CD14-positive monocyte (primary cell): ENCODE measurements around the gene CPA1. TPM values are rescaled to one million over a fixed set of nuclear protein-coding genes. Genes with fewer than 3 reads are reported as not detected.

Experiments
- DNase-seq, 3 donors: peaks; one replicate each; pipeline ENCODE4 v3.0.0-alpha.2; 2011 to 2022
- H2AFZ ChIP-seq: 2 replicates; pipeline ENCODE4 v1.6.0; 2012; ENCODE audit warnings: mild to moderate bottlenecking, low read depth, low read length, inconsistent platforms; ENCODE audit not compliant: insufficient read depth, poor library complexity, severe bottlenecking
- H3K27ac ChIP-seq, 2 donors: 1 replicate in 1 of 2; 2 replicates in 1 of 2; pipeline ENCODE4 v1.5.1; 2012 to 2013; ENCODE audit warnings: low read length in 2 of 2, control low read depth in 1 of 2, inconsistent platforms in 1 of 2, low read depth in 1 of 2, mild to moderate bottlenecking in 1 of 2
- H3K27me3 ChIP-seq, 2 donors: one replicate each; pipeline versions ENCODE4 v1.6.0 to v1.6.1; 2011 to 2013; ENCODE audit warnings: low read length in 2 of 2; ENCODE audit not compliant: control insufficient read depth in 2 of 2, insufficient read depth in 2 of 2
- H3K36me3 ChIP-seq, 2 donors: replicated peaks in 1 of 2; 1 replicate in 1 of 2; 2 replicates in 1 of 2; pipeline versions ENCODE4 v1.5.1 to v1.6.1; 2012 to 2013; ENCODE audit warnings: low read length in 2 of 2, control low read depth in 1 of 2, inconsistent platforms in 1 of 2, mild to moderate bottlenecking in 1 of 2; ENCODE audit not compliant: insufficient read depth in 2 of 2, control insufficient read depth in 1 of 2
- H3K4me1 ChIP-seq, 2 donors: 1 replicate in 1 of 2; 2 replicates in 1 of 2; pipeline versions ENCODE4 v1.5.1 to v1.6.1; 2012 to 2013; ENCODE audit warnings: low read length in 2 of 2, control low read depth in 1 of 2, inconsistent platforms in 1 of 2, mild to moderate bottlenecking in 1 of 2, moderate library complexity in 1 of 2; ENCODE audit not compliant: insufficient read depth in 2 of 2, control insufficient read depth in 1 of 2
- H3K4me2 ChIP-seq: replicated peaks from 2 replicates; pipeline ENCODE3; 2012; ENCODE audit warnings: low read length, moderate library complexity, mild to moderate bottlenecking; ENCODE audit not compliant: poor library complexity, severe bottlenecking; ENCODE audit errors: extremely low read depth
- H3K4me3 ChIP-seq, 3 experiments: fragments of 200-600 bp in 1 of 3; sonication (generic) in 1 of 3; replicated peaks in 1 of 3; 1 replicate in 2 of 3; 2 replicates in 1 of 3; pipeline ENCODE4 v1.5.1; 2011 to 2013; ENCODE audit warnings: low read length in 3 of 3, mild to moderate bottlenecking in 3 of 3, control low read depth in 2 of 3, low read depth in 2 of 3, inconsistent platforms in 1 of 3, moderate library complexity in 1 of 3
- H3K79me2 ChIP-seq: 2 replicates; pipeline ENCODE4 v1.6.0; 2012; ENCODE audit warnings: mild to moderate bottlenecking, control low read depth, inconsistent platforms, low read length, moderate library complexity; ENCODE audit not compliant: insufficient read depth
- H3K9ac ChIP-seq: 2 replicates; pipeline ENCODE4 v1.6.0; 2017; ENCODE audit warnings: low read length, mild to moderate bottlenecking; ENCODE audit not compliant: insufficient read depth, poor library complexity, severe bottlenecking
- H3K9me3 ChIP-seq, 2 donors: replicated peaks in 1 of 2; 1 replicate in 1 of 2; 2 replicates in 1 of 2; pipeline versions ENCODE4 v1.5.1 to v1.6.1; 2012 to 2013; ENCODE audit warnings: low read length in 2 of 2, control low read depth in 1 of 2; ENCODE audit not compliant: control insufficient read depth in 1 of 2, insufficient read depth in 1 of 2
- H4K20me1 ChIP-seq: 2 replicates; pipeline ENCODE4 v1.6.0; 2012; ENCODE audit warnings: mild to moderate bottlenecking, low read length, control low read depth, moderate library complexity; ENCODE audit not compliant: insufficient read depth
- H3K27ac Mint-ChIP-seq, 7 donors: one replicate each; pipeline ENCODE4 v1.8.0; 2020; ENCODE audit warnings: mild to moderate bottlenecking in 7 of 7, mixed read lengths in 7 of 7, moderate library complexity in 6 of 7, inconsistent platforms in 2 of 7
- H3K27me3 Mint-ChIP-seq, 3 donors: one replicate each; pipeline ENCODE4 v1.8.0; 2021 to 2022; ENCODE audit warnings: low read depth in 3 of 3, mild to moderate bottlenecking in 3 of 3, mixed read lengths in 3 of 3, moderate library complexity in 3 of 3, inconsistent platforms in 1 of 3
- H3K36me3 Mint-ChIP-seq, 2 donors: one replicate each; pipeline ENCODE4 v1.8.0; 2020; ENCODE audit warnings: mixed read lengths in 2 of 2, inconsistent platforms in 1 of 2, mild to moderate bottlenecking in 1 of 2
- H3K4me1 Mint-ChIP-seq: one replicate; pipeline ENCODE4 v1.8.0; 2020; ENCODE audit warnings: mild to moderate bottlenecking, mixed read lengths
- H3K4me3 Mint-ChIP-seq, 2 donors: one replicate each; pipeline ENCODE4 v1.8.0; 2020; ENCODE audit warnings: mild to moderate bottlenecking in 2 of 2, mixed read lengths in 2 of 2, moderate library complexity in 1 of 2
- H3K9me3 Mint-ChIP-seq, 7 donors: one replicate each; pipeline ENCODE4 v1.8.0; 2020 to 2022; ENCODE audit warnings: mixed read lengths in 7 of 7, mild to moderate bottlenecking in 6 of 7, moderate library complexity in 6 of 7, inconsistent platforms in 2 of 7
- CTCF ChIP-seq: fragments of 200-600 bp; IDR thresholded peaks from one replicate; pipeline ENCODE4 v1.8.0; 2022; ENCODE audit warnings: antibody characterized with exemption, mild to moderate bottlenecking
- WGBS: methylation state at CpG from one replicate; pipeline ENCODE4 v1.1.5; 2013; ENCODE audit warnings: missing lambda C conversion rate; ENCODE audit not compliant: insufficient coverage; 5-methylcytosine and 5-hydroxymethylcytosine counted together
- intact Hi-C, 2 donors: fragments of 100-400 bp; cut with micrococcal nuclease; formaldehyde crosslinking; loops; one replicate each; pipeline versions ENCODE4 v1.15.0 to v1.15.1; 2023
- polyA plus RNA-seq, 3 donors: library from polyadenylated mRNA; depleted of rRNA in 1 of 3; unstranded in 2 of 3; stranded (reverse) in 1 of 3; fragments of 300-500 nt in 2 of 3; fragments of >200 nt in 1 of 3; fragmentation: Illumina TruSeq in 2 of 3; gene quantifications; 1 replicate in 2 of 3; 2 replicates in 1 of 3; pipeline ENCODE4 v1.2.3, GENCODE V29; 2012 to 2021

Gene CPA1
- polyA plus RNA-seq, 3 donors, result not detected

DNA sequence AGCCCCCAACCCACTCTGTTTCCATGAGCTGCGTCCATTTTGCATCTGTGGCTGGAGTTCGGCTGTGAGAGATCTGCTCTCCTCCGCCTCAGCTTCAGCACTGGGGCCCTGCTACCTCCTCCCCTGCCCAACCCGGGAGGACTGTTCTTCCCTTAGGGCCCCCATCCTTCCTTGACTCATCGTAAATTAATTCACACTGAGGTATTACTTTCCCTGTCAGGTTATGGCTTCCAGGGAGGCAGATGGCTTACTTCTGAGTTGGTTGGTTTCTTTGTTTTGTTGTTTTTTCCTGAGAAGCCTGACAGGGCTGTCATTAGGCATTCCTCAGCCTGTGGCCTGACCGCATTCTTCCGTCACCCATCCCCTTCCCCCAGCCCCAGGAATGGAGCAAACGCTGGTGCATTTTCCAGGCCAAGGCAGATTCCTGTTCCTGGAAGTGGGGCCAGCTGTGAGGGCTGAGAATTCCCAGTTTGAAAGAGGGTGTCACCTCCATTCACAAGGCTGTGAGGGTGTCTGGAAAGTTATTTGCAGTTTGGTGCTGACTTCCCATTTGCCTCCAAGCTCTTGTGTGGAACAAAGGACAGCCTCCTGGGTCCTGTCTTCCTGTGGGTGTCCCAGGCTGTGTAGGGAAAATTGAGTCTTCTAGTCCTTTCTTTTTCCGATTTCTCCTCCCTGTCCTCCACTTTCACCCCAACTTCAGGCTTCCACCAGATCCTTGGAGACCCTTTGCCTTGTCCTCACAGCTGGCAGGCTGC is 24.0 kb upstream of the CPA1 start:
- no peak overlapping the region for H3K9ac ChIP-seq
- no peak for TF ChIP-seq CTCF
- no peaks in the 10 kb centered on the region for H3K79me2 ChIP-seq
- H3K4me3 ChIP-seq, result no peak overlapping the region
- no peaks in the 10 kb centered on the region for H3K27me3 ChIP-seq
- Mint-ChIP-seq H3K27ac (no peak overlapping the region), H3K36me3 (no peaks in the 10 kb centered on the region), H3K27me3 (peaks cover 0 to 2% (median 2%) of the 10 kb centered on the region in 3 donors), H3K4me1 (peaks cover 4% of the 10 kb centered on the region), H3K4me3 (no peak overlapping the region), H3K9me3 (peaks cover 8 to 27% (median 18%) of the 10 kb centered on the region in 7 donors)
- intact Hi-C loops, result no loop called here
- no peak overlapping the region for H3K4me2 ChIP-seq
- H3K36me3 ChIP-seq, result no peaks in the 10 kb centered on the region
- WGBS, result 80% methylated on average over 5 of the region's 9 CpGs
- no peak for DNase-seq
- H3K4me1 ChIP-seq, result no peaks in the 10 kb centered on the region
- H3K27ac ChIP-seq, result no peak overlapping the region
- no peak overlapping the region for H2AFZ ChIP-seq
- no peaks in the 10 kb centered on the region for H4K20me1 ChIP-seq
- peaks cover 20 to 26% of the 10 kb centered on the region in 2 donors for H3K9me3 ChIP-seq

GRCh38 chr7:130356876-130357611 is 23.2 kb upstream of the CPA1 start:
- no peaks in the 10 kb centered on the region for H3K27me3 ChIP-seq
- no peaks in the 10 kb centered on the region for H4K20me1 ChIP-seq
- Mint-ChIP-seq H3K9me3 (peaks cover 8 to 27% (median 20%) of the 10 kb centered on the region in 7 donors), H3K4me3 (no peak overlapping the region), H3K4me1 (peaks cover 4% of the 10 kb centered on the region), H3K27ac (no peak overlapping the region), H3K36me3 (no peaks in the 10 kb centered on the region), H3K27me3 (peaks cover 0 to 2% (median 0%) of the 10 kb centered on the region in 3 donors)
- WGBS, result 64% methylated on average over 6 of the region's 16 CpGs
- no peak for DNase-seq
- H3K4me1 ChIP-seq, result no peaks in the 10 kb centered on the region
- H3K4me2 ChIP-seq, result no peak overlapping the region
- no peaks in the 10 kb centered on the region for H3K36me3 ChIP-seq
- H2AFZ ChIP-seq, result no peak overlapping the region
- no peak overlapping the region for H3K9ac ChIP-seq
- H3K9me3 ChIP-seq, result peaks cover 20 to 26% of the 10 kb centered on the region in 2 donors
- H3K27ac ChIP-seq, result no peak overlapping the region
- no peaks in the 10 kb centered on the region for H3K79me2 ChIP-seq
- intact Hi-C loops, result no loop called here
- TF ChIP-seq CTCF, result no peak
- no peak overlapping the region for H3K4me3 ChIP-seq
